Activated CD8-positive, alpha-beta T cell treated with anti-CD3 and anti-CD28 coated beads, Interleukin-2, amount 10 ng/mL, durations not matched to agents 7 days and 5 days (primary cell): ENCODE measurements around the gene STARD3. TPM values are rescaled to one million over a fixed set of nuclear protein-coding genes. Genes with fewer than 3 reads are reported as not detected.
"Not testable (repeated sequence)": the region's sequence is repeated elsewhere in the genome, so short reads cannot be mapped to it uniquely, and the experiment has no call there.

Experiments used
- ATAC-seq: fragments of 150-1000 bp; cut with Tn5 transposase; one replicate; pipeline ENCODE4 v1.10.0; 2021; ENCODE audit warnings: moderate library complexity
- CTCF ChIA-PET: fragments of 350-600 bp; sonication (Branson Sonifier 250); formaldehyde crosslinking; loops from one replicate; lab custom pipeline; 2021; ENCODE audit warnings: antibody characterized with exemption; lab: Charles Lee
- POLR2A ChIA-PET: fragments of 350-600 bp; sonication (Branson Sonifier 250); formaldehyde crosslinking; loops from one replicate; lab custom pipeline; 2021; ENCODE audit warnings: antibody characterized with exemption; lab: Charles Lee
- DNase-seq: peaks from one replicate; pipeline ENCODE4 v3.0.0-alpha.2; 2020
- H3K27ac Mint-ChIP-seq: one replicate; pipeline ENCODE4 v1.8.0; 2021; ENCODE audit warnings: mild to moderate bottlenecking, mixed read lengths
- H3K27me3 Mint-ChIP-seq: one replicate; pipeline ENCODE4 v1.8.0; 2021; ENCODE audit warnings: low read depth, mixed read lengths
- H3K36me3 Mint-ChIP-seq: one replicate; pipeline ENCODE4 v1.8.0; 2021; ENCODE audit warnings: low read depth, mixed read lengths
- H3K4me1 Mint-ChIP-seq: one replicate; pipeline ENCODE4 v1.8.0; 2021; ENCODE audit warnings: low read depth, mixed read lengths
- H3K4me3 Mint-ChIP-seq: one replicate; pipeline ENCODE4 v1.8.0; 2021; ENCODE audit warnings: mild to moderate bottlenecking, mixed read lengths
- H3K9me3 Mint-ChIP-seq: one replicate; pipeline ENCODE4 v1.8.0; 2022; ENCODE audit warnings: mixed read lengths; ENCODE audit not compliant: insufficient read depth
- total RNA-seq, 2 experiments: library from RNA; stranded (reverse); gene quantifications; one replicate each; pipeline ENCODE4 v1.2.3, GENCODE V29; 2021

Gene STARD3
- total RNA-seq = 10 to 100 TPM; 69.0 to 72.1 TPM

- Mint-ChIP-seq H3K27ac (peak within 1 kb of the TSS; percentile 81), H3K36me3 (peaks cover 10% of the 10 kb centered on the region), H3K4me3 (peak within 1 kb of the TSS; percentile 92), H3K9me3 (no peaks in the 10 kb centered on the region), H3K27me3 (no peaks in the 10 kb centered on the region), H3K4me1 (peaks cover 68% of the 10 kb centered on the region)
- ATAC-seq (peak; percentile 90), DNase-seq (peak; percentile 94)
- ChIA-PET POLR2A (interaction anchor here (0.7 to 1.1 kb wide), 3 partner anchors 11 to 117 kb away, joined by 3 to 5 read pairs (median 4); no protein-coding TSS in a partner anchor), CTCF (interaction anchor here (1.2 to 10.6 kb wide), 6 partner anchors 16 to 93 kb away, joined by 5 to 115 read pairs (median 8); partner anchors contain the start of genes MIEN1 and PNMT)
Observed at GRCh38 chr17:39636927-39637736, at the start of gene STARD3. Gene STARD3 (plus strand): TSS chr17:39637144. CDS start chr17:39653532, 16,388 bp downstream.

- ATAC-seq, H3K36me3 Mint-ChIP-seq, H3K4me1 Mint-ChIP-seq, H3K27ac Mint-ChIP-seq, DNase-seq, H3K4me3 Mint-ChIP-seq, H3K9me3 Mint-ChIP-seq, CTCF ChIA-PET, POLR2A ChIA-PET: not testable (repeated sequence)
- peaks cover 22% of the 10 kb centered on the region for H3K27me3 Mint-ChIP-seq
Observed at GRCh38 chr17:39590180-39590579, 46.8 kb upstream of the STARD3 start.

- ChIA-PET POLR2A (no interaction called here), CTCF (no interaction called here)
- DNase-seq = peak; percentile 67
- Mint-ChIP-seq H3K9me3 (no peaks in the 10 kb centered on the region), H3K4me1 (no peaks in the 10 kb centered on the region), H3K36me3 (no peaks in the 10 kb centered on the region), H3K4me3 (no peak overlapping the region), H3K27me3 (peaks cover 41% of the 10 kb centered on the region), H3K27ac (no peak overlapping the region)
- ATAC-seq = peak; percentile 49
Observed at GRCh38 chr17:39591958-39592954, 44.7 kb upstream of the STARD3 start.

GRCh38 chr17:39593371-39593770 is 43.6 kb upstream of the STARD3 start:
- no peaks in the 10 kb centered on the region for H3K4me1 Mint-ChIP-seq
- CTCF ChIA-PET = no interaction called here
- no peak overlapping the region for H3K4me3 Mint-ChIP-seq
- no peaks in the 10 kb centered on the region for H3K9me3 Mint-ChIP-seq
- H3K36me3 Mint-ChIP-seq = no peaks in the 10 kb centered on the region
- POLR2A ChIA-PET = no interaction called here
- H3K27ac Mint-ChIP-seq = no peak overlapping the region
- no peak for DNase-seq
- H3K27me3 Mint-ChIP-seq = peaks cover 52% of the 10 kb centered on the region
- no peak for ATAC-seq

- H3K27ac Mint-ChIP-seq = no peak overlapping the region
Observed at GRCh38 chr17:39595294-39595693, 41.6 kb upstream of the STARD3 start.

GRCh38 chr17:39595928-39596510 is 40.9 kb upstream of the STARD3 start:
- ChIA-PET CTCF (no interaction called here), POLR2A (no interaction called here)
- H3K27me3 Mint-ChIP-seq = peaks cover 67% of the 10 kb centered on the region
- H3K27ac Mint-ChIP-seq = no peak overlapping the region
- no peak for DNase-seq
- no peak for ATAC-seq
- H3K9me3 Mint-ChIP-seq = no peaks in the 10 kb centered on the region
- no peak overlapping the region for H3K4me3 Mint-ChIP-seq
- no peaks in the 10 kb centered on the region for H3K4me1 Mint-ChIP-seq
- H3K36me3 Mint-ChIP-seq = no peaks in the 10 kb centered on the region

More at GRCh38 chr17:39595294-39595693, 41.6 kb upstream of the STARD3 start:
- no peaks in the 10 kb centered on the region for H3K9me3 Mint-ChIP-seq
- POLR2A ChIA-PET = interaction anchor here (0.6 kb wide), 2 partner anchors 11 to 212 kb away, joined by 3 read pairs; no protein-coding TSS in a partner anchor
- H3K36me3 Mint-ChIP-seq = no peaks in the 10 kb centered on the region
- ATAC-seq (no peak), DNase-seq (no peak)
- no peak overlapping the region for H3K4me3 Mint-ChIP-seq
- CTCF ChIA-PET = no interaction called here
- no peaks in the 10 kb centered on the region for H3K4me1 Mint-ChIP-seq
- H3K27me3 Mint-ChIP-seq = peaks cover 61% of the 10 kb centered on the region

GRCh38 chr17:39596543-39597267 is 40.2 kb upstream of the STARD3 start:
- ATAC-seq (no peak), DNase-seq (no peak)
- Mint-ChIP-seq H3K27me3 (peaks cover 74% of the 10 kb centered on the region), H3K4me1 (no peaks in the 10 kb centered on the region), H3K9me3 (no peaks in the 10 kb centered on the region), H3K27ac (no peak overlapping the region), H3K36me3 (no peaks in the 10 kb centered on the region), H3K4me3 (no peak overlapping the region)
- ChIA-PET CTCF (interaction anchor here (0.5 to 1.9 kb wide), 3 partner anchors 25 to 269 kb away, joined by 4 to 6 read pairs (median 6); no protein-coding TSS in a partner anchor), POLR2A (no interaction called here)

- Mint-ChIP-seq H3K27me3 (peaks cover 80% of the 10 kb centered on the region), H3K9me3 (no peaks in the 10 kb centered on the region), H3K36me3 (no peaks in the 10 kb centered on the region), H3K4me1 (no peaks in the 10 kb centered on the region), H3K4me3 (no peak overlapping the region), H3K27ac (no peak overlapping the region)
- ATAC-seq (no peak), DNase-seq (no peak)
- ChIA-PET POLR2A (no interaction called here), CTCF (interaction anchor here (0.5 to 1.9 kb wide), 4 partner anchors 24 to 269 kb away, joined by 3 to 6 read pairs (median 5); no protein-coding TSS in a partner anchor)
Observed at GRCh38 chr17:39597372-39598046, 39.4 kb upstream of the STARD3 start.

- Mint-ChIP-seq H3K9me3 (no peaks in the 10 kb centered on the region), H3K36me3 (no peaks in the 10 kb centered on the region), H3K27ac (no peak overlapping the region), H3K4me1 (no peaks in the 10 kb centered on the region), H3K4me3 (no peak overlapping the region), H3K27me3 (peaks cover 84% of the 10 kb centered on the region)
- ATAC-seq = no peak
- no peak for DNase-seq
- POLR2A ChIA-PET = no interaction called here
- CTCF ChIA-PET = interaction anchor here (1.0 to 1.9 kb wide), 3 partner anchors 24 to 50 kb away, joined by 3 to 6 read pairs (median 6); no protein-coding TSS in a partner anchor
Observed at GRCh38 chr17:39598047-39598481, 38.9 kb upstream of the STARD3 start.

- Mint-ChIP-seq H3K27me3 (peaks cover 84% of the 10 kb centered on the region), H3K27ac (no peak overlapping the region), H3K4me1 (no peaks in the 10 kb centered on the region), H3K9me3 (no peaks in the 10 kb centered on the region), H3K4me3 (no peak overlapping the region), H3K36me3 (no peaks in the 10 kb centered on the region)
- ChIA-PET POLR2A (no interaction called here), CTCF (interaction anchor here (1.0 to 1.9 kb wide), 2 partner anchors 25 to 51 kb away, joined by 3 to 6 read pairs; no protein-coding TSS in a partner anchor)
- DNase-seq = no peak
- no peak for ATAC-seq
Observed at GRCh38 chr17:39598630-39599003, 38.3 kb upstream of the STARD3 start.
